H1 (cell line): Measurements from ENCODE around the gene BAZ1B. TPM values are rescaled to one million over a fixed set of nuclear protein-coding genes. Genes with fewer than 3 reads are reported as not detected.
A peak's percentile ranks its signal among the peaks of the same experiment; 100 is the strongest.

Experiments used
- CTCF ChIA-PET: fragments of 300-600 bp; sonication (Branson Sonifier 250); formaldehyde crosslinking; loops from one replicate; lab custom pipeline; 2021; ENCODE audit not compliant: partially characterized antibody; lab: Charles Lee
- POLR2A ChIA-PET: fragments of 300-600 bp; sonication (Branson Sonifier 250); formaldehyde crosslinking; loops from one replicate; lab custom pipeline; 2021; ENCODE audit warnings: inconsistent platforms; ENCODE audit not compliant: partially characterized antibody; lab: Charles Lee
- DNase-seq, 2 experiments: peaks; one replicate each; pipeline versions ENCODE4 v3.0.0 to v3.0.0-alpha.2; 2010 to 2022; ENCODE audit warnings: low spot score in 2 of 2, low read depth in 1 of 2, mixed read lengths in 1 of 2
- FAIRE-seq: peaks from 2 replicates; lab custom pipeline; 2011; peaks lifted over from hg19 to GRCh38; lab: Jason Lieb, UNC
- H2AFZ ChIP-seq: 2 replicates; pipeline ENCODE4 v1.8.1; 2012; ENCODE audit warnings: low read length, inconsistent platforms
- H2AK5ac ChIP-seq: 2 replicates; pipeline ENCODE4 v1.6.1; 2013; ENCODE audit warnings: low read depth, low read length
- H2BK120ac ChIP-seq: replicated peaks from 2 replicates; pipeline ENCODE3; 2013; ENCODE audit warnings: low read depth, low read length, inconsistent platforms
- H2BK12ac ChIP-seq: 2 replicates; pipeline ENCODE4 v1.6.1; 2013; ENCODE audit warnings: low read depth, low read length
- H2BK15ac ChIP-seq: 2 replicates; pipeline ENCODE4 v1.6.1; 2013; ENCODE audit warnings: low read length
- H2BK20ac ChIP-seq: 2 replicates; pipeline ENCODE4 v1.6.1; 2013; ENCODE audit warnings: low read length
- H2BK5ac ChIP-seq: 2 replicates; pipeline ENCODE4 v1.6.1; 2013; ENCODE audit warnings: low read depth, low read length
- H3K14ac ChIP-seq: 2 replicates; pipeline ENCODE4 v1.6.1; 2013; ENCODE audit warnings: inconsistent platforms; ENCODE audit not compliant: insufficient read length
- H3K18ac ChIP-seq: 2 replicates; pipeline ENCODE4 v1.6.1; 2013; ENCODE audit warnings: low read length; ENCODE audit errors: extremely low read depth
- H3K23ac ChIP-seq: 2 replicates; pipeline ENCODE4 v1.6.1; 2013; ENCODE audit warnings: inconsistent platforms; ENCODE audit not compliant: insufficient read length
- H3K23me2 ChIP-seq: 2 replicates; pipeline ENCODE4 v1.6.1; 2013; ENCODE audit warnings: low read depth, low read length
- H3K27ac ChIP-seq: 2 replicates; pipeline ENCODE4 v1.6.1; 2011; ENCODE audit warnings: low read depth, low read length, inconsistent platforms
- H3K27me3 ChIP-seq, 4 experiments: replicated peaks in 1 of 4; 1 replicate in 1 of 4; 2 replicates in 3 of 4; pipeline versions ENCODE4 v1.6.1 to v1.8.1; 2011 to 2013; ENCODE audit warnings: low read length in 3 of 4, mild to moderate bottlenecking in 3 of 4, inconsistent platforms in 2 of 4, mixed read lengths in 2 of 4, moderate library complexity in 1 of 4; ENCODE audit not compliant: control insufficient read depth in 3 of 4, insufficient read depth in 3 of 4; ENCODE audit errors: extremely low read depth in 1 of 4
- H3K36me3 ChIP-seq, 4 experiments: 2 replicates each; pipeline versions ENCODE4 v1.6.1 to v1.8.1; 2011 to 2013; ENCODE audit warnings: mild to moderate bottlenecking in 4 of 4, low read length in 3 of 4, moderate library complexity in 2 of 4, control low read depth in 1 of 4, inconsistent platforms in 1 of 4; ENCODE audit not compliant: insufficient read depth in 4 of 4, control insufficient read depth in 2 of 4
- H3K4ac ChIP-seq: replicated peaks from 2 replicates; pipeline ENCODE3; 2013; ENCODE audit warnings: low read length, low read depth, mixed read lengths, inconsistent platforms; ENCODE audit not compliant: insufficient read length
- H3K4me1 ChIP-seq, 4 experiments: replicated peaks in 1 of 4; 1 replicate in 1 of 4; 2 replicates in 3 of 4; pipeline versions ENCODE4 v1.6.1 to v1.8.1; 2011 to 2013; ENCODE audit warnings: low read length in 3 of 4, inconsistent platforms in 2 of 4, mixed read lengths in 1 of 4; ENCODE audit not compliant: insufficient read depth in 4 of 4, control insufficient read depth in 3 of 4
- H3K4me2 ChIP-seq, 2 experiments: 2 replicates each; pipeline versions ENCODE4 v1.6.1 to v1.8.1; 2011 to 2013; ENCODE audit warnings: low read depth in 2 of 2, low read length in 2 of 2, control low read depth in 1 of 2, inconsistent platforms in 1 of 2, mild to moderate bottlenecking in 1 of 2; ENCODE audit not compliant: insufficient read depth in 1 of 2
- H3K4me3 ChIP-seq, 4 experiments: fragments of 200-600, 300-600 bp in 1 of 4; sonication (generic), shearing (Covaris generic), sonication (Bioruptor Twin) in 1 of 4; 2 replicates each; pipeline versions ENCODE4 v1.5.1 to v1.8.1; 2011 to 2016; ENCODE audit warnings: low read length in 4 of 4, low read depth in 3 of 4, control low read depth in 2 of 4, inconsistent platforms in 2 of 4, mild to moderate bottlenecking in 2 of 4, mixed read lengths in 1 of 4, moderate library complexity in 1 of 4; ENCODE audit not compliant: insufficient read depth in 2 of 4; ENCODE audit errors: extremely low read depth in 1 of 4
- H3K56ac ChIP-seq: replicated peaks from 2 replicates; pipeline ENCODE3; 2013; ENCODE audit warnings: low read depth, mild to moderate bottlenecking, mixed read lengths, low read length, inconsistent platforms; ENCODE audit not compliant: insufficient read length
- H3K79me1 ChIP-seq: 2 replicates; pipeline ENCODE4 v1.6.1; 2013; ENCODE audit warnings: low read depth, low read length, control low read depth
- H3K79me2 ChIP-seq, 2 experiments: 2 replicates each; pipeline versions ENCODE4 v1.6.1 to v1.8.1; 2012 to 2013; ENCODE audit warnings: low read length in 2 of 2, mild to moderate bottlenecking in 2 of 2, inconsistent platforms in 1 of 2; ENCODE audit not compliant: insufficient read depth in 2 of 2, control insufficient read depth in 1 of 2
- H3K9ac ChIP-seq, 4 experiments: replicated peaks in 1 of 4; 1 replicate in 1 of 4; 2 replicates in 3 of 4; pipeline versions ENCODE4 v1.6.1 to v1.8.1; 2011 to 2013; ENCODE audit warnings: low read depth in 3 of 4, low read length in 3 of 4, control low read depth in 2 of 4, mild to moderate bottlenecking in 2 of 4, moderate library complexity in 2 of 4, inconsistent platforms in 1 of 4; ENCODE audit errors: extremely low read depth in 1 of 4
- H3K9me3 ChIP-seq, 2 experiments: 2 replicates each; pipeline versions ENCODE4 v1.6.1 to v1.8.1; 2012 to 2013; ENCODE audit warnings: mild to moderate bottlenecking in 2 of 2, moderate library complexity in 2 of 2, control low read depth in 1 of 2, inconsistent platforms in 1 of 2, low read depth in 1 of 2, low read length in 1 of 2, mixed read lengths in 1 of 2; ENCODE audit not compliant: insufficient read depth in 2 of 2
- H4K20me1 ChIP-seq, 2 experiments: replicated peaks in 1 of 2; 2 replicates each; pipeline versions ENCODE3 to v1.8.1; 2011 to 2013; ENCODE audit warnings: inconsistent platforms in 2 of 2, low read length in 2 of 2, mild to moderate bottlenecking in 1 of 2; ENCODE audit not compliant: insufficient read depth in 2 of 2, control insufficient read depth in 1 of 2
- H4K5ac ChIP-seq: 2 replicates; pipeline ENCODE4 v1.6.1; 2013; ENCODE audit warnings: low read length, low read depth, mixed read lengths, inconsistent platforms; ENCODE audit not compliant: insufficient read length
- H4K8ac ChIP-seq: 2 replicates; pipeline ENCODE4 v1.8.0; 2013; ENCODE audit warnings: mild to moderate bottlenecking, moderate library complexity, low read length, inconsistent platforms; ENCODE audit not compliant: insufficient read depth; ENCODE audit errors: extremely low read depth
- H4K91ac ChIP-seq: replicated peaks from 2 replicates; pipeline ENCODE3; 2013; ENCODE audit warnings: low read length, mixed read lengths, inconsistent platforms; ENCODE audit not compliant: insufficient read length
- BRCA1 ChIP-seq: IDR thresholded peaks from 2 replicates; pipeline ENCODE4 v1.6.1; 2012; ENCODE audit warnings: low read depth, low read length, improper control_type of control experiment
- PHF8 ChIP-seq: fragments of 200-600 bp; sonication (generic); conservative IDR thresholded peaks from 2 replicates; pipeline ENCODE4 v1.7.1; 2012; ENCODE audit warnings: low read depth, mild to moderate bottlenecking, inconsistent platforms, low read length, moderate library complexity
- RAD21 ChIP-seq, 2 experiments: IDR thresholded peaks in 1 of 2; conservative IDR thresholded peaks in 1 of 2; 2 replicates each; pipeline ENCODE4 v1.6.1; 2011; ENCODE audit warnings: low read depth in 2 of 2, low read length in 2 of 2, improper control_type of control experiment in 1 of 2, inconsistent platforms in 1 of 2, mild to moderate bottlenecking in 1 of 2, moderate library complexity in 1 of 2
- RFX5 ChIP-seq: IDR thresholded peaks from 2 replicates; pipeline ENCODE4 v1.6.1; 2011; ENCODE audit warnings: low read depth, low read length, improper control_type of control experiment, borderline replicate concordance
- RNF2 ChIP-seq: fragments of 200-900, 300-1000 bp; sonication (generic); IDR thresholded peaks from 2 replicates; pipeline ENCODE4 v1.7.1; 2016; ENCODE audit warnings: borderline replicate concordance, low read depth, mild to moderate bottlenecking, antibody characterized with exemption, low read length; ENCODE audit not compliant: poor library complexity, severe bottlenecking; ENCODE audit errors: missing control alignments
- SIN3A ChIP-seq, 2 experiments: IDR thresholded peaks in 1 of 2; conservative IDR thresholded peaks in 1 of 2; 2 replicates each; pipeline ENCODE4 v1.6.1; 2011 to 2012; ENCODE audit warnings: low read length in 2 of 2, improper control_type of control experiment in 1 of 2, low read depth in 1 of 2, mild to moderate bottlenecking in 1 of 2
- USF2 ChIP-seq: IDR thresholded peaks from 2 replicates; pipeline ENCODE4 v1.6.1; 2011; ENCODE audit warnings: low read length, improper control_type of control experiment
- ZNF274 ChIP-seq: IDR thresholded peaks from 2 replicates; pipeline ENCODE4 v1.7.0; 2012; ENCODE audit warnings: low read length, borderline replicate concordance; ENCODE audit errors: extremely low read depth
- WGBS, 2 experiments: shearing (Covaris generic) in 1 of 2; methylation state at CpG; one replicate each; pipeline versions ENCODE4 v1.1.6 to v1.1.7; 2013 to 2015; ENCODE audit warnings: low lambda C conversion rate in 2 of 2, mixed read lengths in 2 of 2, inconsistent platforms in 1 of 2, low coverage in 1 of 2, missing lambda C conversion rate in 1 of 2; ENCODE audit not compliant: insufficient replicate concordance in 2 of 2, insufficient coverage in 1 of 2, insufficient read length in 1 of 2; ENCODE audit errors: extremely low coverage in 1 of 2, missing lambda C conversion rate in 1 of 2; 5-methylcytosine and 5-hydroxymethylcytosine counted together
- polyA plus RNA-seq, 7 experiments: library from polyadenylated mRNA; depleted of rRNA in 3 of 7; stranded (reverse) in 5 of 7; unstranded in 2 of 7; fragments of >200 nt in 5 of 7; fragments of 200-250 nt in 2 of 7; gene quantifications; 1 replicate in 5 of 7; 2 replicates in 1 of 7; 4 replicates in 1 of 7; pipeline versions ENCODE4 v1.2.1 to v1.2.3, GENCODE V29; 2011 to 2013; ENCODE audit warnings: missing spikeins in 2 of 7, mixed read lengths in 2 of 7
- total RNA-seq: library from RNA; stranded (reverse); fragmentation: NEBNext Ultra II Directional; extraction: Animal tissue kit (Norgen Biotek cat#: 25700); gene quantifications from 2 replicates; pipeline ENCODE4 v1.2.1, GENCODE V29; 2021
- TF ChIP-seq, protein P1 (sequence below): IDR thresholded peaks from 2 replicates; pipeline ENCODE4 v1.6.1; 2011; ENCODE audit warnings: low read depth, mild to moderate bottlenecking, low read length; ENCODE audit not compliant: insufficient read depth

BAZ1B gene
- total and polyA plus RNA-seq, 2 of the 8 experiments (the other 6 are each of a cell fraction or from before 2014, with no cell fraction given), result 21.0 to 86.8 TPM

DNA sequence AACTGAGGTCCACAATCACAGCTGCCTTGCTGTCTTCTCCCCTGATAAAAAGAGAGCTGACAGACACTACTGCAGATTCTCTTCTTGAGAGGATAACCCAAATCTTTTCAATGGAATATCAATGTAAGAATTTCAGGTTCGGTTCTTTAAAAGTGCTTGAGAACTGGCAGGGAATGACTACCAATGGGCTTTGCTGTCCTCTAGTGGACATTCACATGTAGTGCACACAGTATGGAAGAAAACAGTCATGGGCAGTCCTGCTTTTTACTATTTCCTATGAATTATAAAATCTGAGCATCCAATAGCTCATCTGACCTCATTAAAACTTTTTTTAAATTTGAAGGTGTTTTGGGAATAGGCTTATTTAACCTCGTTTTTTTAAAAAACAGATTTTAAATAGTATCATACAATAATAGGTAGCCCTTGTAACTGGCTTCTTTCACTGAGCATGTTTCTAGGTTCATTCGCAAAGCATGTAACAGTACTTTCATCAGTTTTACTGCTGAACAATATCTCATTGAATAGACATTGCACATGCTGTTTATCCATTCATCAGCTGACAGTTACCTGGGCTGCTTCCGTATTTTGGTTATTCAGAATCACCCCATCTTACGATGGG lies 70.2 kb downstream of the BAZ1B start:
- Histone ChIP-seq H4K8ac (no peak overlapping the region), H3K79me2 (no peaks in the 10 kb centered on the region; a peak in 1 of 4 replicates)
- CTCF ChIA-PET, result interaction anchor here (0.6 to 3.6 kb wide), 40 partner anchors 8 to 273 kb away, joined by 3 to 26 read pairs (median 5); partner anchors contain the start of genes NSUN5 and TRIM50
- TF ChIP-seq PHF8, result no peak
- no peak for TF ChIP-seq USF2
- TF ChIP-seq RNF2, result no peak
- no peak for TF ChIP-seq RFX5
- no peak for TF ChIP-seq SIN3A (conservative IDR thresholded peaks at IDR 0.05 in 1 of 2, IDR thresholded peaks at IDR 0.05 in 1 of 2; ENCODE audit: low read depth in 1 of 2, low read length in 2 of 2)
- TF ChIP-seq BRCA1, result no peak
- peak; percentile 93 to 95 for TF ChIP-seq RAD21 (IDR thresholded peaks at IDR 0.05 in 1 of 2, conservative IDR thresholded peaks at IDR 0.05 in 1 of 2; ENCODE audit: low read depth in 2 of 2, low read length in 2 of 2)
- TF ChIP-seq, protein P1, sequence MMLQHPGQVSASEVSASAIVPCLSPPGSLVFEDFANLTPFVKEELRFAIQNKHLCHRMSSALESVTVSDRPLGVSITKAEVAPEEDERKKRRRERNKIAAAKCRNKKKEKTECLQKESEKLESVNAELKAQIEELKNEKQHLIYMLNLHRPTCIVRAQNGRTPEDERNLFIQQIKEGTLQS, result no peak
- TF ChIP-seq ZNF274, result no peak

More for the DNA sequence above, 70.2 kb downstream of the BAZ1B start:
- DNase-seq (no peak), FAIRE-seq (peak; percentile 57)
- Histone ChIP-seq H3K4me2 (no peak overlapping the region), H2AFZ (no peak overlapping the region), H4K91ac (no peak overlapping the region), H2BK12ac (no peak overlapping the region), H3K9ac (no peak overlapping the region), H2BK20ac (no peak overlapping the region), H4K5ac (no peak overlapping the region), H3K36me3 (peaks cover 36 to 81% (median 52%) of the 10 kb centered on the region in 4 experiments), H4K20me1 (peaks cover 3 to 4% of the 10 kb centered on the region in 2 experiments), H2BK5ac (no peak overlapping the region), H2BK15ac (no peak overlapping the region), H2BK120ac (no peak overlapping the region), H3K23me2 (no peaks in the 10 kb centered on the region; the same call in 1 of the 2 replicates), H3K23ac (no peak overlapping the region), H3K18ac (no peak overlapping the region), H3K79me1 (no peaks in the 10 kb centered on the region; the same call in 1 of the 2 replicates), H3K9me3 (no peaks in the 10 kb centered on the region), H3K56ac (no peak overlapping the region), H3K4me3 (no peak overlapping the region), H3K4ac (no peak overlapping the region), H3K14ac (no peak overlapping the region), H3K27me3 (no peaks in the 10 kb centered on the region), H3K4me1 (no peaks in the 10 kb centered on the region), H3K27ac (no peak overlapping the region), H2AK5ac (no peak overlapping the region)
- POLR2A ChIA-PET, result no interaction called here
- 77% methylated on average over 5 of the region's 5 CpGs; no CpG with 5 or more reads in 1 of the 2 experiments for WGBS, 2 experiments
